T-helper 9 cell (primary cell): ENCODE results near the gene EFNA5.

Source experiments
- DNase-seq: peaks from one replicate; pipeline ENCODE4 v3.0.0-alpha.2; 2020

The EFNA5 gene

DNA sequence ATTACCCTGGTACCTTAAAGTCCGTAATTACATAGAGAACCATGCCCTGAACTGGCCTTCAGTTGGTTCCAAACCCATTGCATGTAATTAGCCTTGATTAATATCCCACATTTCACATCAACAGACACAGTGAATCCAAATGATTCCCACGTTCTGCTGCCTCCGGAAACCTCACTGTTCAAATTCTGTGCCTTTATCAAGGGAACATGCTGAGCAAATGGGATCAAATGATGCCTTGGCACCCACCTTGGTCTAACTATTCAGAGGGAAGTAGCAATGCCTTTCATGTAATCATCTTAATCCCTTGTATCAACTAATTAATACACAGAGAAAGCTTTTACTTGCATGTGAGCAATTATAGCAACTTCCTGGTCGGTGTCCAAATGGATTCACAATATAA is 100.6 kb downstream of the EFNA5 start:
- no peak for DNase-seq

- DNase-seq, result no peak
These were observed 102.7 kb downstream of the EFNA5 start for GRCh38 chr5:107567901-107568671.

DNA sequence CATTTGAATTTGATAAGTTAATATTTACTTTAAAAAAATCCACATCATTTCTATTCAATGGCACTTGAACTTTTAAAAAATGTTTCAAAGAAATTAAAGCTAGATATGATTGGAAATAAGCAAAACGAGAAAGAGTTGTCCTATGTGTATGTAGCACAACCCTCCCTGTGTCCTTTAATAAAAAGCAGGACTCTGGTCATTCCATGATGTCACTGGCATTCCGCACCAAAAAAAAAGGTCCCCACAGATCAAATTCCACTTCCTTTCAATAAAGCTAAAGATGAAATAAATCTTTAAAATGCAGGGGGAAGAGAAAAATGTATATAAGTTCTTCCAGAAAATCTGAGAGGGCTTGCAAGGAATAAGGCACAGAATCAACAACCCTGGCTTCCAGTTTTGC is 103.8 kb downstream of the EFNA5 start:
- DNase-seq, result no peak

DNA sequence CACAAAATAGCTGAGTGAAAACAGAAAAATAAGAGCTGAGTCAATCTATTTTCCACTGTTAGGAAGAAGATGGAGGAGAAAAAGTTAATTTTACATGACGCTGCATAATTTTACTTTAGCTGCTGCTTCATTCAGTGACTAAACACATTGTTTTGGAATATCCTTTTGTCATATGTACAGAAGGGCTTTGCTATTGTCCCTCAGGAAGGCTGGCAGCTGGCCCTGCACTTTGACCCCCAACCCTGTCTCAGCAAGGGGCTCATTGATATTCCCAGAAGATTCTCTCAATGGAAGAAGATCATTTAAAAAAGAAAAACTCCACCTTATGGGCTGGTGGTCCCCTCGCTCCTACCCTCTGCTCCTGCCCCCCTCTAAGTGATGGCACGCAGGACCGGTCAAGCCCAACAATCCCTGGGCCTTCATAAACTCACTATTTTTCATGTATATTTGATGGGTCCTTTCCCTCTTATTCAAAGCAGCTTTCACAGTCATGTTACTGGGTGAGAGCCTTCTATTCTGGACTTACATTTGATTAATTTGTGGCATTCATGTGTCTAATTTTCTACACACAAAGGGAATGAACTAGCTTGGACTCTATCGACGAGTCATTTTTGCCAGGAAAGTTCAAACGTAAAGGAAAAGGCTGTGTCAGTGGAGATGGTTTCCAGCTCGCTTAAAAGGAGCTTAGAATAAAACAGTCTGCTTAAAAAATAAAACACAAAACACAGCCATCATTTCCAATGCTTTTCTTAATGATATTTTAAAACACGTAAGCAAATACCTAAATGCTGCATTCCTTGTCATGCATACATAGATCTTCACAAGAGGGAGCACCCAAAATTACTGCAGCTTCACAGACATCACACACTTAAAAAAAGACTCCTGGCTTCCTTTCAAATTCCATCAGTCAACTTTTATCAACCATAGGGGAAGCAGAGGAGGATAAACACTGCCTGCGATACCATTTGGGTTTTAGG is 104.7 kb downstream of the EFNA5 start:
- no peak for DNase-seq

DNA sequence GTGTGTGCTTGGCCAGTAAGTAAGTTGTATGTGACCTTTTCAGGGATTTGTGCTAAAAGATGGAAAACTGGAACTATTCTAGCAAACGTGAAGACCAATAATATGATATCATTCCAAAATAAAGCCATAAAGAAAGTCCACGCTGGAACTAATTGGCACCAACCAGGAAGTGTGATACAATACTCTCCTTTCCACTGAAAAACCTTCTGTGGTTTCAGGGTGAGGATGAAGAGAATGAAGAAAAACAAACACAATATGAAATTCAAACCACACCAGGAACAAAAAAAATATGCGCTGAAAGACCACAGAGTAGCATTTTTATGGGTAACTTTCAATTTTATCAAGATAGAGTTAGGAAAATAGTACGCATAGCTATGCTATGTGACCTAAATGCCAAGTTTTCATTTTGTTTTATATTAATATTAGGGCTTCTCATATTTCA is 105.8 kb downstream of the EFNA5 start:
- DNase-seq, result no peak

DNA sequence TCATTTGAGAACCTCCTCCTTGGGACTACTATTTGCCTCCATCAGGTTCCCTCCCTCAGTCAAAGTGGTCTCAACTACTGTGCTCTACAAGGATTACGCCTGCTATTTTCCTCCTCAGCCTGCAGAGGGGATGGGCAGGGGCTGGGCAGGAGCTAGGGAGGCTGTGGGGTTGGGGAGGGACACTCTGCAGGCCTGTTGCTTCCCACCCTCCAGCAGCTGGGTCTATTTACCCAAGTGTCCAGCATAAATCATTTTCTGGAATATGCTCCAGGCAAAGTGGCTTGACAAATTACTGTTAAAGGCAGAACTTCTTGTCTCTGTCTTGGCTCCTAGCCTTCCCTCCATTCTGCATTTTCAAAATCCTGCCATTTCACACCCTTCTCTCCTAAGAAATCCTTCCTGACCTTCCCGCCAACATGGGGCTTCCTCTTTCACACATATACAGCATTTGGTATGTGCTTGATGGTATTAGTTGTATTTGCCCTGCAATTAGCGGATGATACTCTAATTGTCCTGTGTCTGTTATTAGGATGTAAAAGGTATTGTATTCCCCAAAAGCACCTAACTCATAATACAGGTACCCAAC is 106.7 kb downstream of the EFNA5 start:
- DNase-seq, result no peak

GRCh38 chr5:107560377-107560776 is 110.4 kb downstream of the EFNA5 start:
- no peak for DNase-seq

- no peak for DNase-seq
These were observed 111.8 kb downstream of the EFNA5 start for GRCh38 chr5:107558823-107559375.

- DNase-seq, result no peak
These were observed 113.6 kb downstream of the EFNA5 start for GRCh38 chr5:107557051-107557658.

DNA sequence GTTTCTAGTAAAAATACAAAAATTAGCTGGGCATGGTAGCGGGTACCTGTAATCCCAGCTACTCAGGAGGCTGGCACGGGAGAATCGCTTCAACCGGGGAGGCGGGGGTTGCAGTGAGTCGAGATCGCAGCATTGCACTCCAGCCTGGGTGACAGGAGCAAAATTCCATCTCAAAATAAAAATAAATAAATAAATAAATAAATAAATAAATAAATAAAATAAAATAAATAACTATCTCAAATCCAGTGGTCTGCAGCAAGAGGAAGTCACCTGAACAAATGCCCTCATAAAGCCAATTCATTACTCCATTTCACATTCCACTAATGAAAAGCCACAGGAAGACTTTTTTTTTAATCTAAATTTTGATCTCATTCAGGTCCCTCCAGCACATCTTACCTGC is 114.2 kb downstream of the EFNA5 start:
- DNase-seq, result no peak

DNA sequence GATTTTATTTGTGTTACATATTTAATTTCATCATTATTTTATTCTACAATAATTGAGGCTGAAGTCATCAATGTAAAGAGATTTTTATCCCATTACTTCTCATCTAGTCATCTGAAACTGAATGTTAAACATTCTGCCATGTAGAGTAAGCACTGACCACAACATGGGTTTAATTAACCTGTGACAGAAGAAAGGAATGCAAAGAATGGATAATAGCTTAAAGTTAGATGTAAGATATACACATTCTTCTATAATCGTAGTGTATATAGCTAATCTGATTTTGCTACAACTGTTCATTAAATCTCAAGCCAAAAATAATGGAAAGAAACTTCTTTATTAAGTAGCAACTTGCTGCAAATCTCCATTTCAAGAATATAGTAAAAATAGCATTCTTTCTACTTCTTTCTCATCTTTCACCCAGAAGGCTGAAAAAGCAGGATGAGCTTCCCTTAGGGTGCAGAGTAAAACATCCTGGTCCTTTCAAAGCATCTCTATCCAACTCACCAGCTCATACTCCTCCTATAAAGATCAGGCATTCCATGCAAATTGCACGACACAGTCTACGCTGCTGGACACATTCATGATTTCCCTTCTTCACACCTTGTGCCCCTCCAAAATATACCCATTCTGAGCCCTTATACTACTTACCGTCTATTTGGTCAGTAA is 115.2 kb downstream of the EFNA5 start:
- no peak for DNase-seq

- no peak for DNase-seq
These were observed 115.8 kb downstream of the EFNA5 start for GRCh38 chr5:107554776-107555424.

DNA sequence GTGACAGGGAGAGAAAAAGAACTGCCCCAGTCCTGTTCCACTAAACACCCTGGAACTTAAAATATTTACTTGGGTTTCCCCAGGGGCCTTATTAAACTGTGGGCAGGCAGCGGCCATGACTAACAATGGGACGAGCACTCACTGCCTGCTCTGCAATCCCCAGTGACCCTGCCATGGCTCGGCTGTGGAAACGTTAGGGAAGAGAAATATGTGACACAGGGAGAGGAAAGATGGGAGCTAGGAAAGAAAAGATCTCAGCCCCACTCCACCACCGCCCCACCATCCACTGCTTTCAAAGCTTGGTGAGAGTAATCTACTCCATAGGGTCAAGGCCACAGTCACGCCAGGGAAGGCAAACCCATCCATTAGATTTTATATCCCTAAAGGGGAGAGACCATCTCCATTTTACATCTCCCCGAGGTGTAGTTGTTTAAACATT is 117.6 kb downstream of the EFNA5 start:
- no peak for DNase-seq

DNA sequence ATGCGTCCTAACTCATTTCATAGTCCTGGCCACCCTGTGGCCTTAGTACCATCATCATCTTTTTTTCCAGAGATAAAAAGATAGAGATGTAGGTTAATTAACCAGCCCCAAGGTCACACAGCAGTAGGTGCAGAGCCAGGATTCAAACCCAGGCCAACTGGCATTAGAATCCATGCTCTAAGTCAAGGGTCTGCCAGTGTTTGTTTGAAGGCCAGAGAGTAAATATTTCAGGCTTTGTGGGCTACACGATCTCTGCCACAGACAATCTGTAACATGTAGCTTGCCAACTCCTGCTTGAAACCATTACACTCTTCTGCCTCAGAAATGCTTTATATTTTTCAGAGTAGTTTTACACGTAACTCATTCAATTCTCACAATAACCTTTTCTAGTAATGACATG is 119.6 kb downstream of the EFNA5 start:
- DNase-seq, result no peak

- DNase-seq, result no peak
These were observed 121.2 kb downstream of the EFNA5 start for GRCh38 chr5:107549567-107549966.

DNA sequence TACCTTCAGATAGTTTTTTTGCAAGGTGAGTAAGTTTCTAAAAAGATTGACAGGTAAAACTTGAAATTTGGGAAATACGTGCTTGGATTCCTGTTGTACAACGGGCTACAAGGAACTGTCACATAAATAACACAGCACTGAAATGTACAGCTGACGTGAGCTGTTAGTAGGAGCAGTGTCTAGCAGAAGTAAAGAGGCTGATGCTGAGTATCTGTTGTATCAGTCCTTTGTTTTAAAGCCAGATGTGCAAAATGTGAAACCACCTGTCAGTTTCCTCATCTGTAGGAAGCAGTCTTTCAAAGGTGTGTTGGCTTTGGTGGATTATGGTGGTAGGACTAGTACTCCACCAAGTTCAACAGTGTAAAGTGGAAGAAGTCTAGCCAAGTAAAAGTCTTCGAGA is 122.3 kb downstream of the EFNA5 start:
- no peak for DNase-seq

DNA sequence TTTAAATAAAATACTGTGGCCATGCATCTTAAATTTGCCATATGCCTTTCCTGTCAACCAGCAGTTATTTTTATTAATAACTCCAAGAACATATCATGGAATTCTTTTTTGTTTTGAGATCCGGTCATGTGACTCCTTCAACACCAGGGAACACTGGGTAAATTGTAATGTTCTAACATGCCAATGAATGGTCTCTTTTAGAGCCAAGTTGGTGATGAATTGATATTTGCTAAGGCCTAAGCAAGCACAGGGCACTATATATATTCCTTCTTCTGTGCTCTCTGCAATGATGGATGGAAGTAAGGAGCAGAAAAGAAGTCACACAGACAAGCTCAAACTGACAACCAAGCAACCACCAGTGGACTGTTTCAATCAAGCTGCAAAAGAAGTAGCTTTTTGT is 124.0 kb downstream of the EFNA5 start:
- DNase-seq, result no peak

DNA sequence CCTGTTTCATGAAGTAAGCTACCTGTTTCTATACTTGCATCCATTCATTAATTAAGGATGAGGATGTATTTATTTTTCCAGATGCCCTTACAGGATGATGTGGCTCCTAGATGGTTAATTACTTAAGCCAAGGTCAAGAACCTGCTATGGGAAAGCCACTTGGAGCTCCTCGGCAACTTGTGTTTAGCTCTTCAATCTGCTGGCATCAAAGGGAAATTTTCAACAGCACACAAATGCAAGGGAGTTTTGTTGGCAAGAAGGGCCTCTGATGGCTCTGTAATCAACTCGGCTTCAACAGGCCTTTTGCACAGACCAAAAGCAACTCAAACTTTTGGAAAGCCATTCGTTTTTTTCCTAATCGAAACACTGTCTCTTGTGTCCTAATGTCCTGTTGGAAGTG is 125.3 kb downstream of the EFNA5 start:
- no peak for DNase-seq

- no peak for DNase-seq
These were observed 125.8 kb downstream of the EFNA5 start for GRCh38 chr5:107544967-107545366.

GRCh38 chr5:107544476-107544875 is 126.3 kb downstream of the EFNA5 start:
- no peak for DNase-seq

DNA sequence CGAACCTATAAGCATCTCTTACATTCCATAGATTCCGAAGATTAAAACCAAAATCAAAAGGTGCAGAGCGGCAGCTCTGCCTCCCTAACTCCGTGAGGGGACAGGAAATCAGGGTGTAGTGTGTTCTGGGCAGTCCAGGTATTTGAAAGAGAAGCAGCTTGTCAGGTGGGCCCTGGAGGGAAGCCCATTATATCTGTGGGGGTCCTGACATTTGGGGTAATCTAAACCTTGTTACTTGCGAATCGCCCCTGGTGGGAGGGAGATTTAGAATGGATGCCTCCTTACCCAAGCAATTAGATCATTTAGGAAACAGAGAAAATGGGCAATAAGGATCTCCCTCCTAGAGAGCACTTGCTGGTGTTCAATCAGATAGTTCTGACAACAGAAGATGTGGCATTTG is 126.9 kb downstream of the EFNA5 start:
- no peak for DNase-seq

- DNase-seq, result no peak
These were observed 127.9 kb downstream of the EFNA5 start for GRCh38 chr5:107542831-107543231.
